Jurkat, Clone E6-1 (cell line): Measurements from ENCODE around the gene C11orf24.
A peak's percentile ranks its signal among the peaks of the same experiment; 100 is the strongest.
"Not testable (repeated sequence)": the region's sequence is repeated elsewhere in the genome, so short reads cannot be mapped to it uniquely, and the experiment has no call there.

ENCODE experiments used
- DNase-seq: peaks from one replicate; pipeline ENCODE4 v3.0.0-alpha.2; 2011; ENCODE audit warnings: low read depth, low spot score
- H3K4me3 ChIP-seq: 2 replicates; pipeline ENCODE4 v1.5.1; 2011; ENCODE audit warnings: mild to moderate bottlenecking, low read length, control low read depth, moderate library complexity

C11orf24 gene

GRCh38 chr11:68300076-68300830 is 28.5 kb upstream of the C11orf24 start:
- DNase-seq = no peak
- no peak overlapping the region for H3K4me3 ChIP-seq

- H3K4me3 ChIP-seq, DNase-seq: not testable (repeated sequence)
Observed at GRCh38 chr11:68299517-68299879, 27.7 kb upstream of the C11orf24 start.

- no peak for DNase-seq
- no peak overlapping the region for H3K4me3 ChIP-seq
Observed at GRCh38 chr11:68298659-68299516, 27.1 kb upstream of the C11orf24 start.

- H3K4me3 ChIP-seq = no peak overlapping the region
- no peak for DNase-seq
Observed at GRCh38 chr11:68297812-68298658, 26.3 kb upstream of the C11orf24 start.

GRCh38 chr11:68297494-68297811 is 25.7 kb upstream of the C11orf24 start:
- no peak for DNase-seq
- H3K4me3 ChIP-seq = no peak overlapping the region

GRCh38 chr11:68297052-68297378 is 25.2 kb upstream of the C11orf24 start:
- no peak overlapping the region for H3K4me3 ChIP-seq
- DNase-seq = no peak

- H3K4me3 ChIP-seq = no peak overlapping the region
- no peak for DNase-seq
Observed at GRCh38 chr11:68296344-68297051, 24.7 kb upstream of the C11orf24 start.

GRCh38 chr11:68295940-68296339 is 24.2 kb upstream of the C11orf24 start:
- no peak overlapping the region for H3K4me3 ChIP-seq
- DNase-seq = no peak

- no peak for DNase-seq
- no peak overlapping the region for H3K4me3 ChIP-seq
Observed at GRCh38 chr11:68295271-68295670, 23.5 kb upstream of the C11orf24 start.

- no peak for DNase-seq
- H3K4me3 ChIP-seq = no peak overlapping the region
Observed at GRCh38 chr11:68293708-68294107, 21.9 kb upstream of the C11orf24 start.

GRCh38 chr11:68289456-68289855 is 17.7 kb upstream of the C11orf24 start:
- DNase-seq = no peak
- H3K4me3 ChIP-seq = no peak overlapping the region

- H3K4me3 ChIP-seq = no peak overlapping the region
- DNase-seq = no peak
Observed at GRCh38 chr11:68287419-68287818, 15.6 kb upstream of the C11orf24 start.

- not testable (repeated sequence) for DNase-seq, H3K4me3 ChIP-seq
Observed at GRCh38 chr11:68284588-68284987, 12.8 kb upstream of the C11orf24 start.

GRCh38 chr11:68282861-68283230 is 11.1 kb upstream of the C11orf24 start:
- no peak overlapping the region for H3K4me3 ChIP-seq
- DNase-seq = no peak

GRCh38 chr11:68282141-68282860 is 10.5 kb upstream of the C11orf24 start:
- H3K4me3 ChIP-seq = peak overlapping the region; percentile 3; the same call in 1 of the 2 replicates
- DNase-seq = peak; percentile 49

- DNase-seq = no peak
- no peak overlapping the region for H3K4me3 ChIP-seq
Observed at GRCh38 chr11:68279676-68280075, 7.9 kb upstream of the C11orf24 start.

GRCh38 chr11:68276861-68277260 is 5.1 kb upstream of the C11orf24 start:
- DNase-seq = no peak
- H3K4me3 ChIP-seq = no peak overlapping the region

- no peak overlapping the region for H3K4me3 ChIP-seq
- DNase-seq = no peak
Observed at GRCh38 chr11:68275721-68276507, 4.1 kb upstream of the C11orf24 start.
